K562 (cell line): ENCODE data around the gene SLC7A6. TPM values are rescaled to one million over a fixed set of nuclear protein-coding genes. Genes with fewer than 3 reads are reported as not detected.

Source experiments
- ATAC-seq: fragments of 200-7000 bp; cut with Tn5 transposase; 3 replicates; pipeline ENCODE4 v1.9.1; 2020; ENCODE audit warnings: moderate library complexity
- BruUV-seq: library from RNA; stranded (reverse); fragments of 400-500 nt; replicated peaks from 2 replicates; lab custom pipeline; 2021; lab: Mats Ljungman, UMichigan
- CTCF ChIA-PET: fragments of 300-600 bp; formaldehyde crosslinking; extraction: SDS; loops from one replicate; lab custom pipeline; 2021; ENCODE audit warnings: low intra/inter-chr PET ratio; lab: Yijun Ruan, JAX
- POLR2A ChIA-PET: fragments of 300-600, 350-650 bp; sonication (Branson Sonifier 250); formaldehyde crosslinking; extraction: SDS; loops from one replicate; lab custom pipeline; 2021; ENCODE audit warnings: antibody characterized with exemption, inconsistent platforms; lab: Yijun Ruan, JAX
- DNase-seq, 4 experiments: peaks; one replicate each; pipeline versions ENCODE4 v3.0.0 to v3.0.0-alpha.2; 2011 to 2018; ENCODE audit warnings: low spot score in 3 of 4, mixed read lengths in 3 of 4; ENCODE audit errors: extremely low read depth in 1 of 4
- FAIRE-seq: peaks from 2 replicates; lab custom pipeline; 2011; peaks lifted over from hg19 to GRCh38; lab: Jason Lieb, UNC
- H2AFZ ChIP-seq: 2 replicates; pipeline ENCODE4 v1.6.0; 2011; ENCODE audit warnings: low read depth, low read length, control low read depth, inconsistent platforms
- H3K27ac ChIP-seq: fragments of 200-600 bp; 3 replicates; pipeline ENCODE4 v1.8.0; 2011; ENCODE audit warnings: low read depth, mild to moderate bottlenecking, control low read depth, inconsistent platforms, low read length, moderate library complexity, mixed read lengths; ENCODE audit errors: extremely low read depth
- H3K27me3 ChIP-seq, 2 experiments: fragments of 300-600 bp in 1 of 2; 2 replicates in 1 of 2; 3 replicates in 1 of 2; pipeline versions ENCODE4 v1.6.0 to v1.8.0; 2011; ENCODE audit warnings: inconsistent platforms in 2 of 2, low read length in 2 of 2, mild to moderate bottlenecking in 1 of 2, mixed read lengths in 1 of 2, moderate library complexity in 1 of 2; ENCODE audit not compliant: control insufficient read depth in 2 of 2, insufficient read depth in 2 of 2
- H3K36me3 ChIP-seq: fragments of 300-600 bp; 3 replicates; pipeline ENCODE4 v1.8.0; 2011; ENCODE audit warnings: mild to moderate bottlenecking, low read length, inconsistent platforms; ENCODE audit not compliant: control insufficient read depth, insufficient read depth
- H3K4me1 ChIP-seq, 2 experiments: fragments of 200-600 bp in 1 of 2; replicated peaks in 1 of 2; 2 replicates in 1 of 2; 3 replicates in 1 of 2; pipeline versions ENCODE4 v1.5.1 to v1.8.0; 2011; ENCODE audit warnings: inconsistent platforms in 2 of 2, low read length in 2 of 2, mild to moderate bottlenecking in 1 of 2, mixed read lengths in 1 of 2, moderate library complexity in 1 of 2; ENCODE audit not compliant: control insufficient read depth in 2 of 2, insufficient read depth in 2 of 2
- H3K4me2 ChIP-seq: 2 replicates; pipeline ENCODE4 v1.6.1; 2011; ENCODE audit warnings: low read length, control low read depth, inconsistent platforms, mixed read lengths; ENCODE audit not compliant: insufficient read depth
- H3K4me3 ChIP-seq: fragments of 200-600 bp; sonication (generic), shearing (Covaris generic); 2 replicates; pipeline ENCODE4 v1.5.1; 2016; ENCODE audit warnings: control low read depth, inconsistent platforms
- H3K79me2 ChIP-seq: fragments of 200-600 bp; 3 replicates; pipeline ENCODE4 v1.8.0; 2011; ENCODE audit warnings: low read length, inconsistent platforms; ENCODE audit not compliant: control insufficient read depth, insufficient read depth
- H3K9ac ChIP-seq, 2 experiments: 2 replicates each; pipeline versions ENCODE4 v1.6.0 to v1.6.1; 2011; ENCODE audit warnings: low read depth in 2 of 2, low read length in 2 of 2, control low read depth in 1 of 2, inconsistent platforms in 1 of 2, mild to moderate bottlenecking in 1 of 2, mixed read lengths in 1 of 2; ENCODE audit not compliant: insufficient read depth in 1 of 2
- H3K9me1 ChIP-seq: one replicate; pipeline ENCODE4 v1.6.0; 2011; ENCODE audit warnings: inconsistent platforms, mild to moderate bottlenecking, low read length, moderate library complexity; ENCODE audit not compliant: control insufficient read depth, insufficient read depth
- H3K9me3 ChIP-seq: replicated peaks from 2 replicates; pipeline ENCODE4 v1.5.1; 2011; ENCODE audit warnings: low read depth, low read length, inconsistent platforms; ENCODE audit not compliant: control insufficient read depth, insufficient read depth
- H4K20me1 ChIP-seq: replicated peaks from 2 replicates; pipeline ENCODE4 v1.6.1; 2011; ENCODE audit warnings: low read length, inconsistent platforms, mixed read lengths; ENCODE audit not compliant: control insufficient read depth, insufficient read depth
- ETS1 ChIP-seq: conservative IDR thresholded peaks from 2 replicates; pipeline ENCODE4 v1.6.1; 2011; ENCODE audit warnings: low read depth, mild to moderate bottlenecking, low read length; ENCODE audit not compliant: control insufficient read depth
- HLTF ChIP-seq: fragments of 450-650 bp; IDR thresholded peaks from 2 replicates; pipeline ENCODE4 v1.6.1; 2016
- POLR2B ChIP-seq: fragments of 450-650 bp; IDR thresholded peaks from 2 replicates; pipeline ENCODE4 v1.6.1; 2018; ENCODE audit warnings: low read depth; ENCODE audit not compliant: partially characterized antibody
- THRB ChIP-seq: fragments of 450-650 bp; formaldehyde crosslinking; conservative IDR thresholded peaks from 2 replicates; pipeline ENCODE4 v1.4.0; 2022; ENCODE audit warnings: mild to moderate bottlenecking, missing genetic modification characterization
- ZNF436 ChIP-seq: fragments of 250-450, 450-650 bp; sonication (Bioruptor Pico); formaldehyde crosslinking; IDR thresholded peaks from 2 replicates; pipeline ENCODE4 v1.7.0; 2020; ENCODE audit warnings: mild to moderate bottlenecking
- WGBS: fragments of 100-300 bp; shearing (Covaris generic); methylation state at CpG from one replicate; pipeline ENCODE4 v1.1.6; 2016; ENCODE audit warnings: low coverage, mixed read lengths; ENCODE audit not compliant: insufficient coverage; ENCODE audit errors: missing lambda C conversion rate; 5-methylcytosine and 5-hydroxymethylcytosine counted together
- in situ Hi-C: fragments of 300-500 bp; cut with MboI; formaldehyde crosslinking; loops from 4 replicates; pipeline ENCODE4 v1.15.0; 2018; ENCODE audit warnings: inconsistent platforms, mixed read lengths
- intact Hi-C: fragments of 100-400 bp; cut with micrococcal nuclease; formaldehyde crosslinking; loops from 2 replicates; pipeline ENCODE4 v1.14.2; 2022
- polyA plus RNA-seq, 8 experiments: library from polyadenylated mRNA; depleted of rRNA in 4 of 8; stranded (reverse) in 5 of 8; unstranded in 3 of 8; fragments of >200 nt; fragmentation: Nextera tagmentation in 2 of 8; fragmentation: Illumina TruSeq in 1 of 8; extraction: Ambion mirVana in 2 of 8; extraction: Trizol in 1 of 8; gene quantifications; 2 replicates each; pipeline versions ENCODE4 v1.2.1 to v1.2.3, GENCODE V29; 2011 to 2014; ENCODE audit warnings: inconsistent platforms in 1 of 8, missing spikeins in 1 of 8
- total RNA-seq, 7 experiments: library from RNA; depleted of rRNA in 6 of 7; stranded (reverse); fragments of >200 nt in 6 of 7; fragmentation: Illumina TruSeq in 2 of 7; extraction: Trizol in 2 of 7; gene quantifications; 2 replicates each; pipeline versions ENCODE4 v1.2.1 to v1.2.3, GENCODE V29; 2011 to 2021; ENCODE audit warnings: low replicate concordance in 1 of 7

The SLC7A6 gene
- total and polyA plus RNA-seq, 9 of the 15 experiments (the other 6 are each of a cell fraction or from before 2014, with no cell fraction given): 12.6 to 60.1 (median 29.8) TPM

GRCh38 chr16:68283346-68283745, 19.0 kb downstream of the SLC7A6 start:
- Histone ChIP-seq H2AFZ (no peak overlapping the region), H3K4me2 (no peak overlapping the region), H3K79me2 (peaks cover 32% of the 10 kb centered on the region), H3K9me1 (no peaks in the 10 kb centered on the region), H3K27ac (peak overlapping the region; percentile 28; the same call in 1 of the 3 replicates), H3K36me3 (peaks cover 76% of the 10 kb centered on the region), H3K4me1 (peaks cover 0 to 20% of the 10 kb centered on the region in 2 experiments; a peak in 4 of 5 replicates), H4K20me1 (0 out of 2 replicates have a peak, but pooled peaks cover 6% of the 10 kb centered on the region), H3K4me3 (no peak overlapping the region), H3K9me3 (no peaks in the 10 kb centered on the region), H3K9ac (no peak overlapping the region), H3K27me3 (no peaks in the 10 kb centered on the region)
- in situ Hi-C loops (no loop called here), intact Hi-C loops (no loop called here)
- no peak for TF ChIP-seq HLTF
- no peak for TF ChIP-seq THRB (CRISPR knock-in tag)
- TF ChIP-seq POLR2B: no peak
- TF ChIP-seq ZNF436 (CRISPR knock-in tag): no peak
- no peak for TF ChIP-seq ETS1
- CTCF ChIA-PET: no interaction called here
- ATAC-seq (no peak), DNase-seq (no peak), FAIRE-seq (no peak)
- WGBS: 69% methylated on average over 5 of the region's 5 CpGs
- BruUV-seq: no TSS peak
- POLR2A ChIA-PET: interaction anchor here (0.6 to 1.8 kb wide), 11 partner anchors 9 to 577 kb away, joined by 3 to 8 read pairs (median 3); no protein-coding TSS in a partner anchor
